GM23338 (cell line): ENCODE measurements around the gene SERPINA6. TPM values are rescaled to one million over a fixed set of nuclear protein-coding genes. Genes with fewer than 3 reads are reported as not detected.

Experiments
- ATAC-seq: fragments of 200-7000 bp; cut with Tn5 transposase; 3 replicates; pipeline ENCODE4 v1.9.1; 2020
- DNase-seq: peaks from one replicate; pipeline ENCODE4 v3.0.0-alpha.2; 2015; ENCODE audit warnings: low spot score
- H2AFZ ChIP-seq: fragments of 200-600 bp; sonication (generic); 2 replicates; pipeline ENCODE4 v1.8.0; 2016; ENCODE audit warnings: antibody characterized with exemption, mild to moderate bottlenecking, moderate library complexity
- H3F3A ChIP-seq: fragments of 200-600 bp; sonication (generic); replicated peaks from 2 replicates; pipeline ENCODE4 v1.8.0; 2017; ENCODE audit warnings: antibody characterized with exemption, mixed run types, low read depth
- H3K27ac ChIP-seq: fragments of 200-600 bp; sonication (generic); 2 replicates; pipeline ENCODE4 v1.6.1; 2016; ENCODE audit warnings: low read depth
- H3K27me3 ChIP-seq: fragments of 200-600 bp; sonication (generic); 2 replicates; pipeline ENCODE4 v1.8.0; 2016; ENCODE audit warnings: mild to moderate bottlenecking, mixed run types, moderate library complexity; ENCODE audit not compliant: insufficient read depth
- H3K36me3 ChIP-seq: fragments of 200-600 bp; sonication (generic); 2 replicates; pipeline ENCODE4 v1.8.0; 2016; ENCODE audit warnings: mild to moderate bottlenecking; ENCODE audit not compliant: insufficient read depth
- H3K4me1 ChIP-seq: fragments of 200-600 bp; sonication (generic); 2 replicates; pipeline ENCODE4 v1.8.0; 2016; ENCODE audit warnings: mild to moderate bottlenecking, moderate library complexity; ENCODE audit not compliant: insufficient read depth
- H3K4me2 ChIP-seq: fragments of 200-600 bp; sonication (generic); 2 replicates; pipeline ENCODE4 v1.7.1; 2017; ENCODE audit warnings: mixed run types
- H3K4me3 ChIP-seq: fragments of 200-600 bp; sonication (generic); 2 replicates; pipeline ENCODE4 v1.6.1; 2016; ENCODE audit warnings: mixed run types
- H3K79me2 ChIP-seq: fragments of 200-600 bp; sonication (generic); replicated peaks from 2 replicates; pipeline ENCODE4 v1.8.0; 2017; ENCODE audit warnings: mild to moderate bottlenecking; ENCODE audit not compliant: insufficient read depth
- H3K9me2 ChIP-seq: fragments of 200-600 bp; sonication (generic); 2 replicates; pipeline ENCODE4 v1.8.0; 2017; ENCODE audit not compliant: insufficient read depth
- H4K20me1 ChIP-seq: fragments of 200-600 bp; sonication (generic); replicated peaks from 2 replicates; pipeline ENCODE4 v1.8.0; 2017; ENCODE audit warnings: mild to moderate bottlenecking; ENCODE audit not compliant: insufficient read depth
- H3K27ac Mint-ChIP-seq: 2 replicates; pipeline ENCODE4 v1.8.0; 2020; ENCODE audit warnings: inconsistent platforms, mild to moderate bottlenecking, moderate library complexity, mixed read lengths
- H3K27me3 Mint-ChIP-seq: 3 replicates; pipeline ENCODE4 v1.8.0; 2022; ENCODE audit warnings: low read depth, mild to moderate bottlenecking, moderate library complexity, mixed read lengths, inconsistent platforms; ENCODE audit not compliant: insufficient read depth, poor library complexity
- H3K36me3 Mint-ChIP-seq: 3 replicates; pipeline ENCODE4 v1.8.0; 2021; ENCODE audit warnings: low read depth, mild to moderate bottlenecking, inconsistent platforms, moderate library complexity, mixed read lengths
- H3K4me1 Mint-ChIP-seq: 3 replicates; pipeline ENCODE4 v1.8.0; 2020; ENCODE audit warnings: mild to moderate bottlenecking, inconsistent platforms, mixed read lengths
- H3K4me3 Mint-ChIP-seq: 3 replicates; pipeline ENCODE4 v1.8.0; 2021; ENCODE audit warnings: moderate library complexity, mild to moderate bottlenecking, inconsistent platforms, mixed read lengths
- H3K9me3 Mint-ChIP-seq: 3 replicates; pipeline ENCODE4 v1.8.0; 2020; ENCODE audit warnings: moderate library complexity, mild to moderate bottlenecking, inconsistent platforms, mixed read lengths
- CREB1 ChIP-seq: fragments of 250-450 bp; sonication (Bioruptor Pico); IDR thresholded peaks from 2 replicates; pipeline ENCODE4 v1.5.0; 2020; ENCODE audit warnings: low read depth, mild to moderate bottlenecking, moderate library complexity
- EZH2 ChIP-seq: fragments of 200-600 bp; sonication (generic); IDR thresholded peaks from one replicate; pipeline ENCODE4 v1.8.0; 2017; ENCODE audit warnings: antibody characterized with exemption, mild to moderate bottlenecking, low read depth; ENCODE audit not compliant: unreplicated experiment
- JUNB ChIP-seq: IDR thresholded peaks from one replicate; pipeline ENCODE4 v1.6.1; 2016; ENCODE audit warnings: antibody characterized with exemption; ENCODE audit not compliant: unreplicated experiment
- NANOG ChIP-seq: IDR thresholded peaks from 2 replicates; pipeline ENCODE4 v1.6.1; 2016; ENCODE audit warnings: antibody characterized with exemption, borderline replicate concordance
- POLR2AphosphoS5 ChIP-seq: IDR thresholded peaks from 2 replicates; pipeline ENCODE4 v1.6.1; 2016; ENCODE audit warnings: antibody characterized with exemption, low read depth
- STAT1 ChIP-seq: IDR thresholded peaks from one replicate; pipeline ENCODE4 v1.6.1; 2016; ENCODE audit warnings: antibody characterized with exemption; ENCODE audit not compliant: unreplicated experiment
- ZNF114 ChIP-seq: fragments of 250-450 bp; sonication (Bioruptor Pico); IDR thresholded peaks from 2 replicates; pipeline ENCODE4 v1.5.0; 2020; ENCODE audit warnings: mild to moderate bottlenecking, moderate library complexity
- ZNF331 ChIP-seq: fragments of 250-450 bp; sonication (Bioruptor Pico); IDR thresholded peaks from 2 replicates; pipeline ENCODE4 v1.5.0; 2020; ENCODE audit warnings: low read depth, mild to moderate bottlenecking, moderate library complexity
- polyA plus RNA-seq: library from polyadenylated mRNA; unstranded; fragments of >200 nt; fragmentation: Nextera tagmentation; extraction: Ambion mirVana; gene quantifications from 2 replicates; pipeline ENCODE4 v1.2.1, GENCODE V29; 2016
- total RNA-seq: library from RNA; depleted of rRNA; stranded (reverse); fragments of >200 nt; shearing (Covaris generic); gene quantifications from 2 replicates; pipeline ENCODE4 v1.2.3, GENCODE V29; 2014
- TF ChIP-seq, protein P1 (sequence below): IDR thresholded peaks from one replicate; pipeline ENCODE4 v1.6.1; 2018; ENCODE audit warnings: antibody characterized with exemption; ENCODE audit not compliant: unreplicated experiment
- TF ChIP-seq, protein P2 (sequence below): fragments of 250-450 bp; sonication (Bioruptor Pico); IDR thresholded peaks from 2 replicates; pipeline ENCODE4 v1.5.0; 2020; ENCODE audit warnings: mild to moderate bottlenecking, moderate library complexity
- TF ChIP-seq, protein P3 (sequence below): IDR thresholded peaks from 2 replicates; pipeline ENCODE4 v1.6.1; 2016; ENCODE audit warnings: antibody characterized with exemption

SERPINA6 gene
- total and polyA plus RNA-seq, 2 experiments from 2014 or later, result not detected

DNA sequence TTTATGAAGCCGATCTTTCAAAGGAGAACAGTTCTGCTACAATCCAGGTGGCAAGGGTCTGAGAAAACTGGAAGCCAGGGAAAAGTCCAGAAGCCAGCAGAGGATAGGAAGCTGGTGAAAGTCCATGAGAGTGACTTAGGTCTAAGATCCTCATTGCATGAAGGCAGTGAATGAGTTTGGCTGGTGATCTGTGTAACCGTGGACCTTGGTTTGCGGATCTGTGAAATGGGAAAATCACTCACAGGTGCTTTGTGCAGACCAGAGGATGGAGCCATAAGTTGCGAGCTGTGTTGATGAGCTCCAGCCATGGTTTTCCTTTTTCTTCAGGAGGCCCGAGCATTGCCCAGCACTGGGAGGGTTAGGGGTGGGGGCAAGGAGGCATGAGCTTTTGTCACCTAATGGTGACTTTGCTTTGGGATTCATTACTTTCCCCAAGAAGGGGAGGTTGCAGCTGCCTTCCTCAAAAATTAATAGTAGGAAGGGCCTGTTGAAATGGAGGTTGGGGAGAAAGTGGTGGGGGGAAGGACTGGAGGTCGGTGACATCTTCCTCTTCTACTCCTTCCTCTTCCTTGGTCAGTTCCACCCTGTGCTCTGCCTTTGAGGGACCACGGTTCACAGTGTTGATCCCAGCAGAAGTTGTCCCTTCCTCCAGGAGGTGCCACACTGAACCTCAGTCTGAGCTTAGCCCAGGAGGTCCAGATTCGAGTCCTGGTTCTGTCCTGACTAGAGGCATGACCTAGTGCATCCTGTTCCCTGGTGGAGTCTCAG, 20.3 kb upstream of the SERPINA6 start:
- TF ChIP-seq JUNB (no peak), NANOG (no peak), CREB1 (CRISPR knock-in tag) (no peak), ZNF331 (CRISPR knock-in tag) (no peak), EZH2 (no peak), STAT1 (no peak), POLR2AphosphoS5 (no peak), ZNF114 (CRISPR knock-in tag) (no peak)
- TF ChIP-seq, protein P1, sequence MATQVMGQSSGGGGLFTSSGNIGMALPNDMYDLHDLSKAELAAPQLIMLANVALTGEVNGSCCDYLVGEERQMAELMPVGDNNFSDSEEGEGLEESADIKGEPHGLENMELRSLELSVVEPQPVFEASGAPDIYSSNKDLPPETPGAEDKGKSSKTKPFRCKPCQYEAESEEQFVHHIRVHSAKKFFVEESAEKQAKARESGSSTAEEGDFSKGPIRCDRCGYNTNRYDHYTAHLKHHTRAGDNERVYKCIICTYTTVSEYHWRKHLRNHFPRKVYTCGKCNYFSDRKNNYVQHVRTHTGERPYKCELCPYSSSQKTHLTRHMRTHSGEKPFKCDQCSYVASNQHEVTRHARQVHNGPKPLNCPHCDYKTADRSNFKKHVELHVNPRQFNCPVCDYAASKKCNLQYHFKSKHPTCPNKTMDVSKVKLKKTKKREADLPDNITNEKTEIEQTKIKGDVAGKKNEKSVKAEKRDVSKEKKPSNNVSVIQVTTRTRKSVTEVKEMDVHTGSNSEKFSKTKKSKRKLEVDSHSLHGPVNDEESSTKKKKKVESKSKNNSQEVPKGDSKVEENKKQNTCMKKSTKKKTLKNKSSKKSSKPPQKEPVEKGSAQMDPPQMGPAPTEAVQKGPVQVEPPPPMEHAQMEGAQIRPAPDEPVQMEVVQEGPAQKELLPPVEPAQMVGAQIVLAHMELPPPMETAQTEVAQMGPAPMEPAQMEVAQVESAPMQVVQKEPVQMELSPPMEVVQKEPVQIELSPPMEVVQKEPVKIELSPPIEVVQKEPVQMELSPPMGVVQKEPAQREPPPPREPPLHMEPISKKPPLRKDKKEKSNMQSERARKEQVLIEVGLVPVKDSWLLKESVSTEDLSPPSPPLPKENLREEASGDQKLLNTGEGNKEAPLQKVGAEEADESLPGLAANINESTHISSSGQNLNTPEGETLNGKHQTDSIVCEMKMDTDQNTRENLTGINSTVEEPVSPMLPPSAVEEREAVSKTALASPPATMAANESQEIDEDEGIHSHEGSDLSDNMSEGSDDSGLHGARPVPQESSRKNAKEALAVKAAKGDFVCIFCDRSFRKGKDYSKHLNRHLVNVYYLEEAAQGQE, result no peak
- TF ChIP-seq, protein P2, sequence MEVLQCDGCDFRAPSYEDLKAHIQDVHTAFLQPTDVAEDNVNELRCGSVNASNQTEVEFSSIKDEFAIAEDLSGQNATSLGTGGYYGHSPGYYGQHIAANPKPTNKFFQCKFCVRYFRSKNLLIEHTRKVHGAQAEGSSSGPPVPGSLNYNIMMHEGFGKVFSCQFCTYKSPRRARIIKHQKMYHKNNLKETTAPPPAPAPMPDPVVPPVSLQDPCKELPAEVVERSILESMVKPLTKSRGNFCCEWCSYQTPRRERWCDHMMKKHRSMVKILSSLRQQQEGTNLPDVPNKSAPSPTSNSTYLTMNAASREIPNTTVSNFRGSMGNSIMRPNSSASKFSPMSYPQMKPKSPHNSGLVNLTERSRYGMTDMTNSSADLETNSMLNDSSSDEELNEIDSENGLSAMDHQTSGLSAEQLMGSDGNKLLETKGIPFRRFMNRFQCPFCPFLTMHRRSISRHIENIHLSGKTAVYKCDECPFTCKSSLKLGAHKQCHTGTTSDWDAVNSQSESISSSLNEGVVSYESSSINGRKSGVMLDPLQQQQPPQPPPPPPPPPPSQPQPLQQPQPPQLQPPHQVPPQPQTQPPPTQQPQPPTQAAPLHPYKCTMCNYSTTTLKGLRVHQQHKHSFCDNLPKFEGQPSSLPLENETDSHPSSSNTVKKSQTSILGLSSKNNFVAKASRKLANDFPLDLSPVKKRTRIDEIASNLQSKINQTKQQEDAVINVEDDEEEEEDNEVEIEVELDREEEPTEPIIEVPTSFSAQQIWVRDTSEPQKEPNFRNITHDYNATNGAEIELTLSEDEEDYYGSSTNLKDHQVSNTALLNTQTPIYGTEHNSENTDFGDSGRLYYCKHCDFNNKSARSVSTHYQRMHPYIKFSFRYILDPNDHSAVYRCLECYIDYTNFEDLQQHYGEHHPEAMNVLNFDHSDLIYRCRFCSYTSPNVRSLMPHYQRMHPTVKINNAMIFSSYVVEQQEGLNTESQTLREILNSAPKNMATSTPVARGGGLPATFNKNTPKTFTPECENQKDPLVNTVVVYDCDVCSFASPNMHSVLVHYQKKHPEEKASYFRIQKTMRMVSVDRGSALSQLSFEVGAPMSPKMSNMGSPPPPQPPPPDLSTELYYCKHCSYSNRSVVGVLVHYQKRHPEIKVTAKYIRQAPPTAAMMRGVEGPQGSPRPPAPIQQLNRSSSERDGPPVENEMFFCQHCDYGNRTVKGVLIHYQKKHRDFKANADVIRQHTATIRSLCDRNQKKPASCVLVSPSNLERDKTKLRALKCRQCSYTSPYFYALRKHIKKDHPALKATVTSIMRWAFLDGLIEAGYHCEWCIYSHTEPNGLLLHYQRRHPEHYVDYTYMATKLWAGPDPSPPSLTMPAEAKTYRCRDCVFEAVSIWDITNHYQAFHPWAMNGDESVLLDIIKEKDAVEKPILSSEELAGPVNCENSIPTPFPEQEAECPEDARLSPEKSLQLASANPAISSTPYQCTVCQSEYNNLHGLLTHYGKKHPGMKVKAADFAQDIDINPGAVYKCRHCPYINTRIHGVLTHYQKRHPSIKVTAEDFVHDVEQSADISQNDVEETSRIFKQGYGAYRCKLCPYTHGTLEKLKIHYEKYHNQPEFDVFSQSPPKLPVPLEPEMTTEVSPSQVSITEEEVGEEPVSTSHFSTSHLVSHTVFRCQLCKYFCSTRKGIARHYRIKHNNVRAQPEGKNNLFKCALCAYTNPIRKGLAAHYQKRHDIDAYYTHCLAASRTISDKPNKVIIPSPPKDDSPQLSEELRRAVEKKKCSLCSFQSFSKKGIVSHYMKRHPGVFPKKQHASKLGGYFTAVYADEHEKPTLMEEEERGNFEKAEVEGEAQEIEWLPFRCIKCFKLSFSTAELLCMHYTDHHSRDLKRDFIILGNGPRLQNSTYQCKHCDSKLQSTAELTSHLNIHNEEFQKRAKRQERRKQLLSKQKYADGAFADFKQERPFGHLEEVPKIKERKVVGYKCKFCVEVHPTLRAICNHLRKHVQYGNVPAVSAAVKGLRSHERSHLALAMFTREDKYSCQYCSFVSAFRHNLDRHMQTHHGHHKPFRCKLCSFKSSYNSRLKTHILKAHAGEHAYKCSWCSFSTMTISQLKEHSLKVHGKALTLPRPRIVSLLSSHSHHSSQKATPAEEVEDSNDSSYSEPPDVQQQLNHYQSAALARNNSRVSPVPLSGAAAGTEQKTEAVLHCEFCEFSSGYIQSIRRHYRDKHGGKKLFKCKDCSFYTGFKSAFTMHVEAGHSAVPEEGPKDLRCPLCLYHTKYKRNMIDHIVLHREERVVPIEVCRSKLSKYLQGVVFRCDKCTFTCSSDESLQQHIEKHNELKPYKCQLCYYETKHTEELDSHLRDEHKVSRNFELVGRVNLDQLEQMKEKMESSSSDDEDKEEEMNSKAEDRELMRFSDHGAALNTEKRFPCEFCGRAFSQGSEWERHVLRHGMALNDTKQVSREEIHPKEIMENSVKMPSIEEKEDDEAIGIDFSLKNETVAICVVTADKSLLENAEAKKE (CRISPR knock-in tag), result no peak
- TF ChIP-seq, protein P3, sequence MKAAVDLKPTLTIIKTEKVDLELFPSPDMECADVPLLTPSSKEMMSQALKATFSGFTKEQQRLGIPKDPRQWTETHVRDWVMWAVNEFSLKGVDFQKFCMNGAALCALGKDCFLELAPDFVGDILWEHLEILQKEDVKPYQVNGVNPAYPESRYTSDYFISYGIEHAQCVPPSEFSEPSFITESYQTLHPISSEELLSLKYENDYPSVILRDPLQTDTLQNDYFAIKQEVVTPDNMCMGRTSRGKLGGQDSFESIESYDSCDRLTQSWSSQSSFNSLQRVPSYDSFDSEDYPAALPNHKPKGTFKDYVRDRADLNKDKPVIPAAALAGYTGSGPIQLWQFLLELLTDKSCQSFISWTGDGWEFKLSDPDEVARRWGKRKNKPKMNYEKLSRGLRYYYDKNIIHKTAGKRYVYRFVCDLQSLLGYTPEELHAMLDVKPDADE, result no peak
- H3K36me3 Mint-ChIP-seq, result no peaks in the 10 kb centered on the region
- ATAC-seq, result no peak
- no peak overlapping the region for H3K27ac ChIP-seq
- H3K27ac Mint-ChIP-seq, result no peak overlapping the region
- H3K79me2 ChIP-seq, result no peaks in the 10 kb centered on the region
- H3K27me3 ChIP-seq, result no peaks in the 10 kb centered on the region
- no peaks in the 10 kb centered on the region for H3F3A ChIP-seq
- no peaks in the 10 kb centered on the region for H3K4me1 ChIP-seq
- no peak overlapping the region for H2AFZ ChIP-seq
- no peak overlapping the region for H3K4me3 Mint-ChIP-seq
- H3K4me1 Mint-ChIP-seq, result no peaks in the 10 kb centered on the region
- no peak overlapping the region for H3K4me2 ChIP-seq
- no peak for DNase-seq
- H3K27me3 Mint-ChIP-seq, result no peaks in the 10 kb centered on the region
- H3K36me3 ChIP-seq, result no peaks in the 10 kb centered on the region
- no peaks in the 10 kb centered on the region; the same call in 2 of the 3 replicates for H3K9me3 Mint-ChIP-seq
- no peaks in the 10 kb centered on the region for H3K9me2 ChIP-seq
- H4K20me1 ChIP-seq, result no peaks in the 10 kb centered on the region
- no peak overlapping the region for H3K4me3 ChIP-seq
